WERI-Rb-1 (cell line): Measurements from ENCODE around the gene OR2AP1.
"Not testable (repeated sequence)": the region's sequence is repeated elsewhere in the genome, so short reads cannot be mapped to it uniquely, and the experiment has no call there.

Experiments
- DNase-seq: peaks from one replicate; pipeline ENCODE4 v3.0.0-alpha.2; 2020
- H3K27ac ChIP-seq: fragments of 250-450 bp; sonication (Bioruptor Pico); 2 replicates; pipeline ENCODE4 v1.5.1; 2020; ENCODE audit warnings: mild to moderate bottlenecking, moderate library complexity
- H3K27me3 ChIP-seq: fragments of 250-450 bp; sonication (Bioruptor Pico); 2 replicates; pipeline ENCODE4 v1.5.1; 2021; ENCODE audit warnings: mild to moderate bottlenecking, low read depth, moderate library complexity; ENCODE audit not compliant: insufficient read depth, severe bottlenecking
- H3K36me3 ChIP-seq: fragments of 250-450 bp; sonication (Bioruptor Pico); 2 replicates; pipeline ENCODE4 v1.5.1; 2020; ENCODE audit warnings: mild to moderate bottlenecking, moderate library complexity
- H3K4me3 ChIP-seq: 2 replicates; pipeline ENCODE4 v1.5.1; 2011; ENCODE audit warnings: low read depth, mild to moderate bottlenecking, control low read depth, low read length
- H3K9me3 ChIP-seq: fragments of 250-450 bp; sonication (Bioruptor Pico); 2 replicates; pipeline ENCODE4 v1.5.1; 2021; ENCODE audit warnings: mild to moderate bottlenecking, moderate library complexity; ENCODE audit not compliant: severe bottlenecking
- TF ChIP-seq, protein P1 (sequence below): IDR thresholded peaks from 2 replicates; pipeline ENCODE4 v1.5.1; 2011; ENCODE audit warnings: low read depth, mild to moderate bottlenecking, control low read depth, inconsistent platforms, low read length

The OR2AP1 gene

DNA sequence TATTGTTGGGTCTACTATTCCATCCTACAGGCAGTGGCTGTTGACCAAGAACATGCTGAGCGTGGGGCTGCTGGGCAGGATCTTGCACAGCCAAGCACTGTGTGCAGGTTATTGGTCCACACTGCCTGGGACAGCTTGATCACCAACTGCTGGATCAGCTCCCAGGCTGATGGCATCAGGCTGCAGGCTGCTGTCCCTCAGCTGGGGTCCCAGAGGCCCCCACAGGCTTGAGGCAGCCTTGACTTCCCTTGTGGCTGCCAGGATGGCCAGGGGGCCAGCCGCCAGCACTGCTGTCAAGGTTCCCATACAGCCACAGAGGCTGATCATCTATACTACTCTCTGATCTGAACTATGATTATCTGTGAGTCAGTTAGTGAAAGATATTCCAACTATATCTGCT lies 9.8 kb downstream of the OR2AP1 start:
- Histone ChIP-seq H3K27me3 (peaks cover 18% of the 10 kb centered on the region), H3K27ac (no peak overlapping the region), H3K4me3 (no peak overlapping the region), H3K36me3 (no peaks in the 10 kb centered on the region), H3K9me3 (no peaks in the 10 kb centered on the region)
- no peak for DNase-seq
- TF ChIP-seq, protein P1, sequence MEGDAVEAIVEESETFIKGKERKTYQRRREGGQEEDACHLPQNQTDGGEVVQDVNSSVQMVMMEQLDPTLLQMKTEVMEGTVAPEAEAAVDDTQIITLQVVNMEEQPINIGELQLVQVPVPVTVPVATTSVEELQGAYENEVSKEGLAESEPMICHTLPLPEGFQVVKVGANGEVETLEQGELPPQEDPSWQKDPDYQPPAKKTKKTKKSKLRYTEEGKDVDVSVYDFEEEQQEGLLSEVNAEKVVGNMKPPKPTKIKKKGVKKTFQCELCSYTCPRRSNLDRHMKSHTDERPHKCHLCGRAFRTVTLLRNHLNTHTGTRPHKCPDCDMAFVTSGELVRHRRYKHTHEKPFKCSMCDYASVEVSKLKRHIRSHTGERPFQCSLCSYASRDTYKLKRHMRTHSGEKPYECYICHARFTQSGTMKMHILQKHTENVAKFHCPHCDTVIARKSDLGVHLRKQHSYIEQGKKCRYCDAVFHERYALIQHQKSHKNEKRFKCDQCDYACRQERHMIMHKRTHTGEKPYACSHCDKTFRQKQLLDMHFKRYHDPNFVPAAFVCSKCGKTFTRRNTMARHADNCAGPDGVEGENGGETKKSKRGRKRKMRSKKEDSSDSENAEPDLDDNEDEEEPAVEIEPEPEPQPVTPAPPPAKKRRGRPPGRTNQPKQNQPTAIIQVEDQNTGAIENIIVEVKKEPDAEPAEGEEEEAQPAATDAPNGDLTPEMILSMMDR: no peak

DNA sequence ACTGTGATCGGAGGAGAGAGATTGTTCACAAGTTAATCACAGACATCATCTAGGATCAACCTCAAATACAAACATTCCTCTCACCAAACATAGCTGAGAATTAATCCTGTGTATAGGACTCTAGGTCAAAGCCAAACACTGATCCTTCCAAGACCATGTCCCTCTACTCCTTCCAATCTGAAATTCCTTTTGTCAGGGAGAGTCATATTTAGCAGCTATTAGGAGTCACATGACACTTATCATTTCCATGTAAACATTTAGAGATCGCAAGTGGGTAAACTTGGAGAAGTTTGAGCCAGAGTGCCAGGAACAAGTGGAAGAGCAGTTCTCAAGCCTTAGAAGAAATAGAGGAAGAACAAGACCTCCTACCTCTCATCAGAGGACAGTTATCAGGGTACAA lies 13.5 kb downstream of the OR2AP1 start:
- no peak for DNase-seq
- Histone ChIP-seq H3K27ac (no peak overlapping the region), H3K36me3 (no peaks in the 10 kb centered on the region), H3K9me3 (no peaks in the 10 kb centered on the region), H3K4me3 (no peak overlapping the region), H3K27me3 (peaks cover 21% of the 10 kb centered on the region)
- TF ChIP-seq, protein P1: no peak

DNA sequence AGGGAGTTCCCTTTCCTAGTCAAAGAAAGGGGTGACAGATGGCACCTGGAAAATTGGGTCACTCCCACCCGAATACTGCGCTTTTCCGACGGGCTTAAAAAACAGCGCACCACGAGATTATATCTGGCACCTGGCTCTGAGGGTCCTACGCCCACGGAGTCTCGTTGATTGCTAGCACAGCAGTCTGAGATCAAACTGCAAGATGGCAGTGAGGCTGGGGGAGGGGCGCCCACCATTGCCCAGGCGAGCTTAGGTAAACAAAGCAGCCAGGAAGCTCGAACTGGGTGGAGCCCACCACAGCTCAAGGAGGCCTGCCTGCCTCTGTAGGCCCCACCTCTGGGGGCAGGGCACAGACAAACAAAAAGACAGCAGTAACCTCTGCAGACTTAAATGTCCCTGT lies 17.9 kb downstream of the OR2AP1 start:
- peaks cover 11% of the 10 kb centered on the region for H3K27me3 ChIP-seq
- not testable (repeated sequence) for H3K27ac ChIP-seq, H3K4me3 ChIP-seq, H3K36me3 ChIP-seq, DNase-seq, H3K9me3 ChIP-seq

DNA sequence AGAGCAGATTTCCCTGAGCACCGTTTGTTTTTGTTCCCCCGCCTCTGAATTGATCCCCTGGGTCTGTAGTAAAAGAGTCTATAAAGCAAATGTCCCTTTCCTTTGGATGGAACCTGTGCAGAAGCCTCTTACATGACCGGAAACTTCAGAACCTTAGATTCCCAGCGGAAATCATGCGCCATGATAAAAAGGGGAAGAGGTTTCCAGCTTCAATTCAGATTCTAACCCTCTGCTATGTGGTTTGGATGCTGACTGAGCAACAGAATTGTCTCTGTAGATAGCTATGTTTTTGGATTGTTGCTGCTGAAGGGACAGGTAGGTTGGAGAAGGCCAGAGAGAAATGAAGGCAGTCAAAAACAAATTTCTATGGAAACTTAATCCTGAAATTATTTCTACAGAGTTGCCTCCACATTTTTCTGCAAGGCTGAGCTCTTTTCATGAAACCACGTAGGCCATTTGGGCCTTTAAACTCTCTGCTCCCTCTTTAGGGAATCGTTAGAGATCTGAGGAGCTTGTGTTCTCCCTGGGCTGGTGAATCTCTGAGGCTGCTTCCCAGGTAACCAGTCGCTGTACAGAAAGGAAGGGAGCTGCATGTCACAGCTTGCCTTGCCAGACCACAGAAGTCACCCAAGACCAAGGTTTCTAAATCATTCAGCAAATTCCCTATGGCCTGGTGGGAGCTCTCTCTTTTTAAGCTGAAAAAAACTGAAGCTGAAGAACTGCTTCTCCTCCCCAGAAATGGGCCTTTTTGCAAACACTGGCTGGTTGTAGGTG lies 35.7 kb downstream of the OR2AP1 start:
- no peak for DNase-seq
- H3K9me3 ChIP-seq: no peaks in the 10 kb centered on the region
- no peak overlapping the region for H3K4me3 ChIP-seq
- H3K27me3 ChIP-seq: peaks cover 42% of the 10 kb centered on the region
- no peak overlapping the region for H3K27ac ChIP-seq
- TF ChIP-seq, protein P1: no peak
- H3K36me3 ChIP-seq: no peaks in the 10 kb centered on the region

DNA sequence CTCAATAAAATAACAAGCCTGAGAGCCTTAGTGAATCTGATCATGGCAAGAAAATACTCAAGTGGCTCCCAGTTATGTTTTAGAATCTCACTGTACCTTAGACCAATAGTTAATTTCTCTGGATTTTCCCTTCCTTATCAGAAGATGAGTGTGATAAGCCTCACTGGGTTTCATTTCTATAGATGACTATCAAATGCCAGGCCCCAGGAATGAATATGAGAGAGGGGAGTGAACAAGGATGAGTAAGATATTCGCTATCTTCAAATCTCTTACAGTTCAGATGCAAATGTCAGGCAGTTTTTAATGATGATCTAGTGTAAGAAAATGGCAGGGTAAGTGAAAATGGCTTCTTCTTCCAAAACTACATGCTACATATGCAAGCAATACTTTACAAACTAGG lies 38.3 kb downstream of the OR2AP1 start:
- TF ChIP-seq, protein P1: no peak
- H3K27me3 ChIP-seq: peaks cover 35% of the 10 kb centered on the region
- H3K27ac ChIP-seq: no peak overlapping the region
- H3K4me3 ChIP-seq: no peak overlapping the region
- H3K9me3 ChIP-seq: peaks cover 3% of the 10 kb centered on the region
- no peaks in the 10 kb centered on the region for H3K36me3 ChIP-seq
- no peak for DNase-seq

DNA sequence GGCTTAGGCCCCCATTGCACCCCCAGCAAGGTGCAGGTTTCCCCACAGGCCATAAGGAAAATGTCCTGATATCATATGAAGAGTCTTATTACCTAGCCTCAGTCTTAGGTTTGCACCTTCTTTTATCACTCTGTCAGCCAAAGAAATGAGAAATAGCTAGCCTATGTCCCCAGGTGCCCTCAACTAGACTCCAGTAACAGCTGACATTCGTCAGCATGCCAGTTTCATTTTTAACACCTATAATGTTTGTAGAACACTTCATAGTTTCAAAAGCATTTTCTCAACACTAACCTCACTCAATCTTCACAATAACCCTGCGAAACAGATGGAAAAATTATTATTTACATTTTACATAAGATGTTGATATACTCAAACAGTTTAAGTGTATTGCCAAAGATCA lies 40.4 kb downstream of the OR2AP1 start:
- Histone ChIP-seq H3K4me3 (no peak overlapping the region), H3K36me3 (no peaks in the 10 kb centered on the region), H3K9me3 (peaks cover 15% of the 10 kb centered on the region), H3K27me3 (peaks cover 20% of the 10 kb centered on the region), H3K27ac (no peak overlapping the region)
- TF ChIP-seq, protein P1: no peak
- DNase-seq: no peak
